ENCODE measurements around the gene LRRIQ1.

Gene LRRIQ1

DNA sequence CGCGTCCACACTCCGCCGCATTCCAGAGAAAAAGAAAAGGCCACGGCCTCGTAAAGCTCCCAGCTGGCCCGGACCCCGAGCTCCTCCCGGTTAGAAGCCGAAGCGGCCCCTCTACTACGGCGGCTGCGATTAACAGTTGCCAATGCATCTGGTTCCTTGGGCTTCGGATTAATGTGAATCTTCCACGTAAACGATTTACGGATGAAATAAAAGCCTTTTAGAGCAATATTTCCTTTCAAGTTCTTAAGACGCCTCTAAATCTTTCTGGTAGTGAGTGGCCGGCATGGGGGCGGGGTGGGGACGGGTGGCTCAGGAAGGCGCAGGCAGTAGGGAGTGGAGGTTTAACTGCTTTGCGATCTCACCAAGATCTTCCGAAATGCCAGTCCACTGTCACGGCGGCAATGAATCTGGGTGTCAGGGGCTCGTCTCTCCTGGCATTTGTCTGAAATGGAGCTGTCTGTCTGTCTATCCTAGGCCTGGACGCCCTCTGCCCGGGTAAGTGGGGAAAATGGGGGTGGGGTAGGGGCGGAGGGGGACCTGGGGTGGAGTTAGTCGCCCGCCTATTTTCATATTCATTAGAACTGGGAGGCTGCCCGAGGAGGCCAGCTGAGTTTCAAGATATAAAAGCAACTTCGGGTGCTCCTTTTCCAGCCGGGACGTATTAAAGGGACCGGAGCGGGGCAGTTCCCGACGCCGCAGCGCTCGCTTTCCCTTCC is 243.5 kb downstream of the LRRIQ1 start:
- DNase-seq (ENCODE audit: low spot score), result no peak
- in situ Hi-C loops (cut with MboI; ENCODE audit: low pct_unique_long_range_greater_than_20kb, low sequenced_read_pairs, unreplicated experiment), result no loop called here
- no peak for TF ChIP-seq CTCF (IDR thresholded peaks at IDR 0.05; ENCODE audit: extremely low read depth, insufficient read depth, missing control alignments)

DNA sequence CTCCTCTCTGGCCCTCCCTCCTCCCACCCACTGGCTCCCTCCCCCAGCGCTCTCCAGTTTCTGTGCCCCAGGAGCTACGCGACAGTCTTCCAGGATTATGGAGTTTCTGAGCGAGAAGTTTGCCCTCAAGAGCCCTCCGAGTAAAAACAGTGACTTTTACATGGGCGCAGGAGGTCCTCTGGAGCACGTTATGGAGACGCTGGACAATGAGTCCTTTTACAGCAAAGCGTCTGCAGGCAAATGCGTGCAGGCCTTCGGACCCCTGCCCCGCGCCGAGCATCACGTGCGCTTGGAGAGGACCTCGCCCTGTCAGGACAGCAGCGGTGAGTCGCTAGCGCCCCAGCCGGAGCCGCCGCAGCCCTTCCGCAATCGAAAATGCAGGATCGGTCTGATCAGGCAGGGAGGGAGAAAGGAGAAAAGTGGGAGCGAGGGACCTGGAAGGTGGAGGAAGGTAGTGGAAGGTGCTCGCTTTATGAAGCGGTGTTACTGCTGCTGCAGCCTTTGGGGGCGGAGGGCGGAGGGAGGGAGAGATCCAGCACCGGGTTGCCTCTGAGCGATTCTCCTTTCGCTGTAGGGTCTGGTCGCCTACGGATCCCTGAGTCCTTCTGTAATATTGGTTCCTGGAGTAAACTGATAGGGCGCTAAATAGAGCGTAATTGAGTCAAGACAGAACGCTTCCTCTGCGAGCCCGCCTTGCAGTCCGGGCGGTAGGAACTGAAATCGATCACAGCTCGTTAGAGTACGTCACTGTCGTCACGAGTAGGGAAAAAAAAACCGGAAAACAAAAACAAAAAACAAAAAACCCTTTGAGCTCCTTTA is 244.2 kb downstream of the LRRIQ1 start, which contains the start of gene ALX1:
ALX1 (plus strand) TSS at position 56 of the 819 bp plus-strand sequence; CDS start at position 98, 42 bp downstream.
- in situ Hi-C loops (cut with MboI; ENCODE audit: low pct_unique_long_range_greater_than_20kb, low sequenced_read_pairs, unreplicated experiment), result no loop called here
- DNase-seq (ENCODE audit: low spot score), result no peak
- TF ChIP-seq CTCF (IDR thresholded peaks at IDR 0.05; ENCODE audit: extremely low read depth, insufficient read depth, missing control alignments), result no peak

GRCh38 chr12:85280984-85281630 is 245.0 kb downstream of the LRRIQ1 start:
- in situ Hi-C loops (cut with MboI; ENCODE audit: low pct_unique_long_range_greater_than_20kb, low sequenced_read_pairs, unreplicated experiment), result no loop called here
- TF ChIP-seq CTCF (IDR thresholded peaks at IDR 0.05; ENCODE audit: extremely low read depth, insufficient read depth, missing control alignments), result no peak
- no peak for DNase-seq (ENCODE audit: low spot score)

GRCh38 chr12:85281636-85282312 is 245.6 kb downstream of the LRRIQ1 start:
- DNase-seq (ENCODE audit: low spot score), result no peak
- no peak for TF ChIP-seq CTCF (IDR thresholded peaks at IDR 0.05; ENCODE audit: extremely low read depth, insufficient read depth, missing control alignments)
- in situ Hi-C loops (cut with MboI; ENCODE audit: low pct_unique_long_range_greater_than_20kb, low sequenced_read_pairs, unreplicated experiment), result no loop called here

DNA sequence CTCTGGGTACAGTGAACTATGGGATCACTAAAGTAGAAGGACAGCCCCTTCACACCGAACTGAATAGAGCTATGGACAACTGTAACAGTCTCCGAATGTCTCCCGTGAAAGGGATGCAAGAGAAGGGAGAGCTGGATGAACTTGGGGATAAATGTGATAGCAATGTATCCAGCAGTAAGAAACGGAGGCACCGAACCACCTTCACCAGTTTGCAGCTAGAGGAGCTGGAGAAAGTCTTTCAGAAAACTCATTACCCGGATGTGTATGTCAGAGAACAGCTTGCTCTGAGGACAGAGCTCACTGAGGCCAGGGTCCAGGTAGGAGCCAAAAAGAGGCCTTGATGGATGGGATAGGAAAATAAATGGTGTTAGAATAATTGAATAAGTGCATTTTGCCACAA is 247.4 kb downstream of the LRRIQ1 start:
- no peak for DNase-seq (ENCODE audit: low spot score)
- in situ Hi-C loops (cut with MboI; ENCODE audit: low pct_unique_long_range_greater_than_20kb, low sequenced_read_pairs, unreplicated experiment), result no loop called here
- no peak for TF ChIP-seq CTCF (IDR thresholded peaks at IDR 0.05; ENCODE audit: extremely low read depth, insufficient read depth, missing control alignments)

All from GM13977 (cell line).